HepG2 (cell line): ENCODE measurements around the gene PCDH12. TPM values are rescaled to one million over a fixed set of nuclear protein-coding genes. Genes with fewer than 3 reads are reported as not detected.

ENCODE experiments used
- ATAC-seq: fragments of 200-7000 bp; cut with Tn5 transposase; 3 replicates; pipeline ENCODE4 v1.9.1; 2020; ENCODE audit warnings: mild to moderate bottlenecking, moderate library complexity
- BruUV-seq: library from RNA; stranded (reverse); fragments of 400-500 nt; replicated peaks from 2 replicates; lab custom pipeline; 2021; lab: Mats Ljungman, UMichigan
- CTCF ChIA-PET: fragments of 300-600 bp; formaldehyde crosslinking; extraction: SDS; loops from one replicate; lab custom pipeline; 2021; ENCODE audit warnings: low total read pairs, inconsistent platforms, low intra/inter-chr PET ratio; lab: Yijun Ruan, JAX
- POLR2A ChIA-PET: fragments of 350-600 bp; sonication (Branson Sonifier 250); formaldehyde crosslinking; loops from one replicate; lab custom pipeline; 2020; ENCODE audit warnings: antibody characterized with exemption, inconsistent platforms; lab: Yijun Ruan, JAX
- DNase-seq: peaks from one replicate; pipeline ENCODE4 v3.0.0-alpha.2; 2015; ENCODE audit warnings: low spot score
- FAIRE-seq: peaks from 3 replicates; lab custom pipeline; 2011; peaks lifted over from hg19 to GRCh38; lab: Jason Lieb, UNC
- H2AFZ ChIP-seq: one replicate; pipeline ENCODE4 v1.6.1; 2011; ENCODE audit warnings: low read length, inconsistent platforms
- H3K27ac ChIP-seq: fragments of 300-600 bp; 3 replicates; pipeline ENCODE4 v1.8.0; 2011; ENCODE audit warnings: mixed run types, mild to moderate bottlenecking, mixed read lengths, low read length, inconsistent platforms; ENCODE audit not compliant: insufficient read depth; ENCODE audit errors: extremely low read length
- H3K27me3 ChIP-seq, 2 experiments: fragments of 200-600 bp in 1 of 2; 2 replicates in 1 of 2; 3 replicates in 1 of 2; pipeline versions ENCODE4 v1.6.0 to v1.8.0; 2011; ENCODE audit warnings: low read length in 2 of 2, mild to moderate bottlenecking in 2 of 2, moderate library complexity in 2 of 2, inconsistent platforms in 1 of 2; ENCODE audit not compliant: insufficient read depth in 2 of 2, control insufficient read depth in 1 of 2
- H3K36me3 ChIP-seq, 2 experiments: fragments of 200-600 bp in 1 of 2; replicated peaks in 1 of 2; 2 replicates in 1 of 2; 3 replicates in 1 of 2; pipeline versions ENCODE4 v1.5.1 to v1.8.0; 2011; ENCODE audit warnings: low read length in 2 of 2, inconsistent platforms in 1 of 2; ENCODE audit not compliant: insufficient read depth in 2 of 2, control insufficient read depth in 1 of 2
- H3K4me1 ChIP-seq: 2 replicates; pipeline ENCODE4 v1.5.1; 2012; ENCODE audit warnings: low read length, inconsistent platforms; ENCODE audit not compliant: insufficient read depth
- H3K4me2 ChIP-seq: 2 replicates; pipeline ENCODE4 v1.6.0; 2011; ENCODE audit warnings: low read depth, low read length, inconsistent platforms
- H3K4me3 ChIP-seq, 3 experiments: fragments of 200-600 bp in 1 of 3; sonication (generic), shearing (Covaris generic) in 1 of 3; replicated peaks in 1 of 3; 2 replicates each; pipeline ENCODE4 v1.5.1; 2011 to 2016; ENCODE audit warnings: low read length in 3 of 3, inconsistent platforms in 2 of 3, low read depth in 2 of 3, mild to moderate bottlenecking in 2 of 3, control low read depth in 1 of 3, mixed read lengths in 1 of 3; ENCODE audit not compliant: insufficient read depth in 1 of 3
- H3K79me2 ChIP-seq: one replicate; pipeline ENCODE4 v1.6.1; 2011; ENCODE audit warnings: low read length, inconsistent platforms; ENCODE audit not compliant: insufficient read depth
- H3K9ac ChIP-seq: 2 replicates; pipeline ENCODE4 v1.6.0; 2011; ENCODE audit warnings: mild to moderate bottlenecking, low read depth, low read length, inconsistent platforms; ENCODE audit not compliant: insufficient read depth
- H3K9me3 ChIP-seq: 2 replicates; pipeline ENCODE4 v1.5.1; 2012; ENCODE audit warnings: mild to moderate bottlenecking, low read length
- H4K20me1 ChIP-seq: 2 replicates; pipeline ENCODE4 v1.6.0; 2011; ENCODE audit warnings: inconsistent platforms, mild to moderate bottlenecking, low read length, moderate library complexity; ENCODE audit not compliant: insufficient read depth
- ARID4A ChIP-seq: sonication (generic); formaldehyde crosslinking; IDR thresholded peaks from 2 replicates; pipeline ENCODE4 v1.5.0; 2020; ENCODE audit warnings: mild to moderate bottlenecking, missing genetic modification reagents, borderline replicate concordance
- BRF2 ChIP-seq: sonication (generic); formaldehyde crosslinking; IDR thresholded peaks from 2 replicates; pipeline ENCODE4 v1.8.1; 2022; ENCODE audit warnings: mild to moderate bottlenecking, missing genetic modification reagents
- DR1 ChIP-seq: sonication (generic); formaldehyde crosslinking; IDR thresholded peaks from 2 replicates; pipeline ENCODE4 v1.8.0; 2021; ENCODE audit warnings: mild to moderate bottlenecking, missing genetic modification reagents, inconsistent platforms
- GATA4 ChIP-seq: sonication (generic); IDR thresholded peaks from 2 replicates; pipeline ENCODE4 v1.6.1; 2016; ENCODE audit warnings: antibody characterized with exemption, low read depth, borderline replicate concordance
- HDAC2 ChIP-seq: sonication (generic); formaldehyde crosslinking; IDR thresholded peaks from 2 replicates; pipeline ENCODE4 v1.4.0; 2020; ENCODE audit warnings: missing genetic modification reagents
- HOXD1 ChIP-seq: sonication (generic); formaldehyde crosslinking; IDR thresholded peaks from 2 replicates; pipeline ENCODE4 v1.5.0; 2020; ENCODE audit warnings: missing genetic modification reagents
- JARID2 ChIP-seq: sonication (generic); formaldehyde crosslinking; IDR thresholded peaks from 2 replicates; pipeline ENCODE4 v1.8.1; 2023; ENCODE audit warnings: missing genetic modification reagents, inconsistent platforms; ENCODE audit not compliant: insufficient replicate concordance
- PITX1 ChIP-seq: sonication (generic); formaldehyde crosslinking; IDR thresholded peaks from 2 replicates; pipeline ENCODE4 v1.5.1; 2020; ENCODE audit warnings: mild to moderate bottlenecking, missing genetic modification reagents
- SMAD1 ChIP-seq: sonication (generic); formaldehyde crosslinking; IDR thresholded peaks from 2 replicates; pipeline ENCODE4 v1.4.0; 2020; ENCODE audit warnings: missing genetic modification reagents, low read depth, mild to moderate bottlenecking, borderline replicate concordance
- ZBTB44 ChIP-seq: sonication (generic); formaldehyde crosslinking; IDR thresholded peaks from 2 replicates; pipeline ENCODE4 v1.4.0; 2020; ENCODE audit warnings: missing genetic modification reagents
- ZNF281 ChIP-seq: sonication (generic); formaldehyde crosslinking; IDR thresholded peaks from 2 replicates; pipeline ENCODE4 v1.4.0; 2020; ENCODE audit warnings: missing genetic modification reagents, borderline replicate concordance
- ZNF34 ChIP-seq: sonication (generic); formaldehyde crosslinking; IDR thresholded peaks from 2 replicates; pipeline ENCODE4 v1.4.0; 2020; ENCODE audit warnings: mild to moderate bottlenecking, missing genetic modification reagents, borderline replicate concordance
- ZNF503 ChIP-seq: sonication (generic); formaldehyde crosslinking; IDR thresholded peaks from 2 replicates; pipeline ENCODE4 v1.4.0; 2020; ENCODE audit warnings: missing genetic modification reagents
- WGBS: methylation state at CpG from one replicate; pipeline ENCODE4 v1.1.6; 2017; ENCODE audit warnings: low lambda C conversion rate; 5-methylcytosine and 5-hydroxymethylcytosine counted together
- in situ Hi-C: cut with HindIII; loops from 2 replicates; pipeline ENCODE4 v1.10.0; 2017; ENCODE audit warnings: low pct_unique_long_range_greater_than_20kb; ENCODE audit not compliant: extremely low pct_ligation_motif_present
- intact Hi-C: fragments of 100-400 bp; cut with micrococcal nuclease; formaldehyde crosslinking; loops from one replicate; pipeline ENCODE4 v1.10.0; 2022; ENCODE audit not compliant: unreplicated experiment
- polyA plus RNA-seq, 8 experiments: library from polyadenylated mRNA; depleted of rRNA in 3 of 8; stranded (reverse) in 7 of 8; unstranded in 1 of 8; fragments of >200 nt; fragmentation: Illumina TruSeq in 4 of 8; extraction: Trizol in 4 of 8; gene quantifications; 2 replicates each; pipeline versions ENCODE4 v1.2.1 to v1.2.3, GENCODE V29; 2011 to 2016; ENCODE audit warnings: low read depth in 4 of 8, missing spikeins in 1 of 8, mixed read lengths in 1 of 8; ENCODE audit not compliant: insufficient read depth in 1 of 8
- total RNA-seq, 5 experiments: library from RNA; depleted of rRNA; stranded (reverse); fragments of >200 nt; fragmentation: Illumina TruSeq; extraction: Trizol; gene quantifications; 2 replicates each; pipeline ENCODE4 v1.2.3, GENCODE V29; 2016; ENCODE audit warnings: low read depth in 1 of 5

The PCDH12 gene
- total and polyA plus RNA-seq, 2 of the 13 experiments (the other 11 are each of a cell fraction or from before 2014, with no cell fraction given): not detected

- DNase-seq (no peak), FAIRE-seq (no peak), ATAC-seq (no peak)
- no peak overlapping the region for H3K27ac ChIP-seq
- no peaks in the 10 kb centered on the region for H3K36me3 ChIP-seq
- H3K4me1 ChIP-seq: no peaks in the 10 kb centered on the region
- in situ Hi-C loops: no loop called here
- intact Hi-C loops: no loop called here
- ChIA-PET POLR2A (no interaction called here), CTCF (no interaction called here)
- H3K9me3 ChIP-seq: no peaks in the 10 kb centered on the region
- H3K4me2 ChIP-seq: no peak overlapping the region
- no peak overlapping the region for H3K4me3 ChIP-seq
- BruUV-seq: no TSS peak
- no peak overlapping the region for H2AFZ ChIP-seq
- H3K9ac ChIP-seq: no peak overlapping the region
- WGBS: 91% methylated on average over 2 of the region's 2 CpGs
- peaks cover 0 to 22% of the 10 kb centered on the region in 2 experiments; a peak in 4 of 5 replicates for H3K27me3 ChIP-seq
- no peaks in the 10 kb centered on the region for H3K79me2 ChIP-seq
- no peaks in the 10 kb centered on the region for H4K20me1 ChIP-seq
- TF ChIP-seq PITX1 (CRISPR knock-in tag) (no peak), BRF2 (no peak), SMAD1 (CRISPR knock-in tag) (no peak), ZNF503 (CRISPR knock-in tag) (no peak), ARID4A (no peak), ZNF34 (no peak), ZBTB44 (no peak), HOXD1 (CRISPR knock-in tag) (no peak), ZNF281 (CRISPR knock-in tag) (no peak), GATA4 (no peak), JARID2 (no peak), HDAC2 (CRISPR knock-in tag) (no peak), DR1 (CRISPR knock-in tag) (no peak)
These were observed 3.8 kb downstream of the PCDH12 start for GRCh38 chr5:141954194-141954593.
